ENCODE measurements around the gene NIM1K. TPM values are rescaled to one million over a fixed set of nuclear protein-coding genes. Genes with fewer than 3 reads are reported as not detected.
"Not testable (repeated sequence)": the region's sequence is repeated elsewhere in the genome, so short reads cannot be mapped to it uniquely, and the experiment has no call there.

The NIM1K gene
- polyA plus RNA-seq, 1 experiment: 0.72 TPM

GRCh38 chr5:43182421-43182820 is 9.6 kb upstream of the NIM1K start:
- Histone ChIP-seq H3K4me3 (ENCODE audit: low read depth, low read length) (no peak overlapping the region), H3K9me3 (ENCODE audit: control insufficient read depth, insufficient read depth, low read length) (no peaks in the 10 kb centered on the region), H3K27ac (ENCODE audit: low read depth, low read length) (no peak overlapping the region), H3K27me3 (ENCODE audit: control insufficient read depth, insufficient read depth, low read length) (no peaks in the 10 kb centered on the region)
- no peak for DNase-seq (ENCODE audit: low read depth, low spot score)
- CTCF ChIA-PET: interaction anchor here (0.7 kb wide), 1 partner anchor 273 kb away, joined by 5 read pairs; no protein-coding TSS in a partner anchor
- POLR2A ChIA-PET: no interaction called here
- no peak for TF ChIP-seq CTCF (IDR thresholded peaks at IDR 0.05; ENCODE audit: low read depth, low read length)

DNA sequence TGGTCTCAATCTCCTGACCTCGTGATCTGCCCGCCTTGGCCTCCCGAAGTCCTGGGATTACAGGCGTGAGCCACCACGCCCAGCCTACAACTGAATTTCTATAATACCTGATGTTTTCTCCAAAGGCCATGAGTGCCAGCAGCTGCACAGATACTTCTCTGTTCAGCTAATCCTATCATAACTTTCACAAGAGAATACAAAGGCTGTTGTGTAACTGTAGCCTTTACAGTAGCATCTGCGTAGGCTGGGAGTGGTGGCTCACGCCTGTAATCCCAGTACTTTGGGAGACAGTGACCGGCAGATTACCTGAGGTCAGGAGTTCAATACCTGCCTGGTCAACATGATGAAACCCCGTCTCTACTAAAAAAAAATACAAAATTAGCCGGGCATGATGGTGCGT is 8.9 kb upstream of the NIM1K start:
- H3K4me3 ChIP-seq (ENCODE audit: low read depth, low read length); H3K27ac ChIP-seq (ENCODE audit: low read depth, low read length); DNase-seq (ENCODE audit: low read depth, low spot score); H3K27me3 ChIP-seq (ENCODE audit: control insufficient read depth, insufficient read depth, low read length); POLR2A ChIA-PET; H3K9me3 ChIP-seq (ENCODE audit: control insufficient read depth, insufficient read depth, low read length); CTCF ChIA-PET: not testable (repeated sequence)

DNA sequence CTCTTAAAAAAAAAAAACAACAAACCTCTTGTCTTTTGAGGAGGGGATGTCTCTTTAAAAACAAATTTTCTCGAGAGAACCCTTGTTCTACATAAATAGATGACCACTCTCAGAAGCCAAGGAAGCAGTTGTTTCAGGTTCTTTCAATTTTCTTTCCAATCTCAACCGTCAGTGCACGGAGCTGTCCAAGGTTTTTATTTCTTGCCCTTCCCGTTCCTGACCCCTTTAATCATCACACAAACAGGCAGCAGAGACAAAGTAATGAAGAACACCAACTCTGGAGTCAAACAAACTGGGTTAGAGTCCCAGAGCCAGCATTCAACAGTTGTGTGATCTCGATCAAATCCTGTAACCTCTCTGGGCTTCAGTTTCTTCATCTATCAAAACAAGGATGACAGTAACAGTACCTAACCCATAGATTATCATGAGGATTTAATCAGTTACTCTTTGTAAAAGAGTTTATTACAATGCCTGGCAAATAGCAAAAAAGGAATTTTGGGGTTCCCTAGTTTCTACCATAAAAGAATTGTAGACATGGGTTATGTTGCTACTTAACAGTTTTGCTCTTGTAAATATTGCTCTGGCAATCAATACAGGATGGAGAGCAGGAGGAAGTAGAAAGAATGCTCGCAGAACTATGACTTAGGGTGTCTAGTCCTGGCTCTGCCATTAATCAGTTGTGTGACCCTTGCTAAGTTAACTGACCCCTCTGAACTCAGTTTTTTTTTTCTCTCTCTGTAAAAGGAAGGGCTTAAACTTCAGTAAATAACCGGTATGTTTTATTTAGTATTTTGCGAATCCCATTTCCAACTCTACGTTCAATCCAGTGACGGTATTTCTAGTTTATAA is 1.0 kb upstream of the NIM1K start:
- ChIA-PET CTCF (interaction anchor here (1.0 kb wide), 1 partner anchor 293 kb away, joined by 3 read pairs; the partner anchor contains the start of gene TMEM267), POLR2A (interaction anchor here (0.7 to 1.0 kb wide), 2 partner anchors 12 to 293 kb away, joined by 5 read pairs; partner anchors contain the start of gene TMEM267)
- Histone ChIP-seq H3K27me3 (ENCODE audit: control insufficient read depth, insufficient read depth, low read length) (no peaks in the 10 kb centered on the region), H3K9me3 (ENCODE audit: control insufficient read depth, insufficient read depth, low read length) (no peaks in the 10 kb centered on the region), H3K4me3 (ENCODE audit: low read depth, low read length) (no peak overlapping the region), H3K27ac (ENCODE audit: low read depth, low read length) (no peak overlapping the region)
- no peak for TF ChIP-seq CTCF (IDR thresholded peaks at IDR 0.05; ENCODE audit: low read depth, low read length)
- DNase-seq (ENCODE audit: low read depth, low spot score): no peak

GRCh38 chr5:43192558-43193180 is 644 bp downstream of the NIM1K start:
- DNase-seq (ENCODE audit: low read depth, low spot score): no peak
- H3K9me3 ChIP-seq (ENCODE audit: control insufficient read depth, insufficient read depth, low read length): no peaks in the 10 kb centered on the region
- TF ChIP-seq CTCF (IDR thresholded peaks at IDR 0.05; ENCODE audit: low read depth, low read length): no peak
- ChIA-PET CTCF (interaction anchor here (1.0 to 2.2 kb wide), 2 partner anchors 197 to 291 kb away, joined by 3 to 10 read pairs; partner anchors contain the start of gene TMEM267), POLR2A (interaction anchor here (1.0 to 1.4 kb wide), 2 partner anchors 71 to 291 kb away, joined by 5 to 11 read pairs; partner anchors contain the start of genes TMEM267 and ZNF131)
- peak overlapping the region; percentile 67 for H3K4me3 ChIP-seq (ENCODE audit: low read depth, low read length)
- H3K27me3 ChIP-seq (ENCODE audit: control insufficient read depth, insufficient read depth, low read length): no peaks in the 10 kb centered on the region
- H3K27ac ChIP-seq (ENCODE audit: low read depth, low read length): peak overlapping the region; percentile 54

DNA sequence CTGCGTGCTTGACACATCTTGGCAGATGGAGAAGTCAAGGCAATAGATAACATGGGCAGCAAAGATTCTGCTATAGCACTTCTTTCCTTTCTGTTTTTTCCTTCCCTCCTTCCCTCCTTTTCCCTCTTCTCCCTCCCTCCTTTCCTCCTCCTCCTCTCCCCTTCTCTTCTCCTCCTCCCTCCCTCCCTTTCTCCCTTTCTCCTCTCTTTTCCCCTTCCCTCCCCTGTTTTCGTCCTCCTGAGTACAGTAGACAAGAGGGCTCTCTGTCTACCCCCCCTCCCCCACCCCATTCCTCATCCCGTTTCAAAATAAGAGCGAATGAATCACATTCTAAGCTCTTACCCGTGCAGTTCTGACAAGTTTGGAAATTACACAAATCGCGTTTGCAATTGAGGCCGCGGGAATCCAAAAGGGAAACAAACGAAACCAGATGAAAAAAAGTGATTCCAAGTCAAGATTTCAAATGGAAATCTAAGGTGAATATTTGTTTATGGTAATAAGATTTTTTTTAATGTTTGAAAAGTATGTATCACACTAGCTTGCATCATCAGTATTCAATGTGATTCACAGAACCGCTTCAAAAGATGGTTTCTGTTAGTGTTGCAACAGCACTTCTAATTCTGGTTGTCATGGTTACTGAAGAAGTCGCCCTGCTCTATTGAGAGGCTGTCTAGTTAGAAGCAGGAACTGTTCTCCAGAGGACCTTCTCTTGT is 1.3 kb downstream of the NIM1K start:
- Histone ChIP-seq H3K9me3 (ENCODE audit: control insufficient read depth, insufficient read depth, low read length) (no peaks in the 10 kb centered on the region), H3K27me3 (ENCODE audit: control insufficient read depth, insufficient read depth, low read length) (no peaks in the 10 kb centered on the region), H3K4me3 (ENCODE audit: low read depth, low read length) (peak overlapping the region; percentile 67), H3K27ac (ENCODE audit: low read depth, low read length) (peak overlapping the region; percentile 54)
- POLR2A ChIA-PET: interaction anchor here (0.7 to 1.4 kb wide), 2 partner anchors 72 to 120 kb away, joined by 3 to 11 read pairs; partner anchors contain the start of genes HMGCS1 and ZNF131
- CTCF ChIA-PET: interaction anchor here (0.6 to 2.2 kb wide), 3 partner anchors 17 to 196 kb away, joined by 3 to 10 read pairs (median 4); no protein-coding TSS in a partner anchor
- no peak for TF ChIP-seq CTCF (IDR thresholded peaks at IDR 0.05; ENCODE audit: low read depth, low read length)
- DNase-seq (ENCODE audit: low read depth, low spot score): peak; percentile 72
